ENCODE measurements around the gene HIVEP2.

DNA sequence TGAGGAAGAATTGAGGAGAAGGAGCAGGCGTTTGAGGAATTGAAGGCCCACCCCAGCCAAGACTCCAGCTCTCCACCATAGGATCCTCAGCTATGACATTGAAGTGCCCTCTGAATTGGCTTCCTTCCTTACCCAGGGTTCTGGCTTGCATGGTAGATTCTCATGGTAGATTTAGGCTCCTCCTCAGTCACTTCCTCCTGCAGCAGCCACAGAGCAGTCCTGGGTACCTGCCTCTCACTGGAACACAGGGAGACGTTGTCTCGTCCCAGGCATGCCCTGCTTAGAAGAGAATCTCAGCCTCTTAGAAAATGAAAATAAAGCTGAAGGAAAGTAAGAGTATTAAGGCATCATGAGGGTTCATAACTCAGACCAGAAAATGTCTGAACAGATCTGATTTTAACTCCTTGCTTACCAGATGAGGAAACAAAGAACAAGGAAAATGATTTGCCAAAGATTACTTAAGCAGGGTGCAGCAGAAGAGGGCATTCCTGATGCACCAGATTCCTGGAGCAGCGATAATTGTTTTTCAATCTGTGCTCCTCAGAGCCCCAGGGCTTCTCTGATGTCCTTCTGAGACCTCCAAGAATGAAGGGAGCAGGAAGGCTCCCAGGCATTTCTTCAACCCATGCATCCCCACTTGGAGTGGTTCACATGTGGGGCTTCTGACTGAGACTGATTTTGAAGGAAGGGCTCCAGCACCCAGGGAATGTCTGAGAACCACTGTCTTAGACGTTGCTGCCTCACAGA is 219.8 kb downstream of the HIVEP2 start:
- TF ChIP-seq, protein P1, sequence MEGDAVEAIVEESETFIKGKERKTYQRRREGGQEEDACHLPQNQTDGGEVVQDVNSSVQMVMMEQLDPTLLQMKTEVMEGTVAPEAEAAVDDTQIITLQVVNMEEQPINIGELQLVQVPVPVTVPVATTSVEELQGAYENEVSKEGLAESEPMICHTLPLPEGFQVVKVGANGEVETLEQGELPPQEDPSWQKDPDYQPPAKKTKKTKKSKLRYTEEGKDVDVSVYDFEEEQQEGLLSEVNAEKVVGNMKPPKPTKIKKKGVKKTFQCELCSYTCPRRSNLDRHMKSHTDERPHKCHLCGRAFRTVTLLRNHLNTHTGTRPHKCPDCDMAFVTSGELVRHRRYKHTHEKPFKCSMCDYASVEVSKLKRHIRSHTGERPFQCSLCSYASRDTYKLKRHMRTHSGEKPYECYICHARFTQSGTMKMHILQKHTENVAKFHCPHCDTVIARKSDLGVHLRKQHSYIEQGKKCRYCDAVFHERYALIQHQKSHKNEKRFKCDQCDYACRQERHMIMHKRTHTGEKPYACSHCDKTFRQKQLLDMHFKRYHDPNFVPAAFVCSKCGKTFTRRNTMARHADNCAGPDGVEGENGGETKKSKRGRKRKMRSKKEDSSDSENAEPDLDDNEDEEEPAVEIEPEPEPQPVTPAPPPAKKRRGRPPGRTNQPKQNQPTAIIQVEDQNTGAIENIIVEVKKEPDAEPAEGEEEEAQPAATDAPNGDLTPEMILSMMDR (IDR thresholded peaks at IDR 0.05 in 8 of 11, conservative IDR thresholded peaks at IDR 0.05 in 3 of 11), result no peak
- no peak for TF ChIP-seq POLR2A (IDR thresholded peaks at IDR 0.05)
- TF ChIP-seq POLR2AphosphoS5 (IDR thresholded peaks at IDR 0.05), result no peak
